HG03045 (cell line): ENCODE results near the gene KCTD16.

Source experiments
- ATAC-seq: cut with Tn5 transposase; IDR thresholded peaks from one replicate; pipeline ENCODE4 v1.9.1; 2021; ENCODE audit warnings: mild to moderate bottlenecking, moderate library complexity; ENCODE audit not compliant: unreplicated experiment

The KCTD16 gene

GRCh38 chr5:144393641-144394435, 223.2 kb downstream of the KCTD16 start:
- ATAC-seq = no peak

DNA sequence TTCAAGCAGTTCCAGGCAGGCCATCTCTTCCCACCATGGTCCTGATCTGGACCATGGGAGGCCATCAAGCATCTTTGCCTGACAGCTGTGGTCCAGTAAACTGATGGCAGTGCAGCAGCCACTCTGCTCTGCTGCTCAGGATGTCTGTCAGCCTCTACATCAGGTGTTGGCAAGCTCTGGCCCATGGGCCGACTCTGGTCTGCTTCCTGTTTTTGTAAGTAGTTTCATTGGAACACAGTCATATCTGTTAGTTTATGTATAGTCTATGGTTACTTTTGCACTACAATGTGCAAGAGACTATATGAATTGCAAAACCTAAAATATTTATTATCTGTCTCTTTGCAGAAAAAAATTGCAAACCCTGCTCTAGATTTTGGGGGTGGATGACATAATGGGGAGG, 225.0 kb downstream of the KCTD16 start:
- no peak for ATAC-seq

DNA sequence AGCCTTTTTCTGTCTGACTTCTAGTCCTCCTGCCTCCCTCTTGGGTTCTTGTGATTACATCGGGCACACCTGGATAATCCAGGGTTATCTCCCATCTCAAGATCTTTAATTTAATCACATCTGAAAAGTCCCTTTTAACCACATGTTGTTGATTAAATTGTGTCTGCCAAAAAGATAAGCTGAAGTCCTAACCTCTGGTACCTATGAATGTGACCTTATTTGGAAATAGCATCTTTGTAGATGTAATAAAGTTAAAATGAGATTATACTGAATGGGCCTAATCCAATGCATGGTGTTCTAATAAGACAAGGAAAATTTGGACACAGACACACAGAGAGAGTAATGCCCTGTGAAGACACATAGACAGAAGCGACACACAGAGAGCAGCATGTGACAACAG, 232.4 kb downstream of the KCTD16 start:
- ATAC-seq = no peak

DNA sequence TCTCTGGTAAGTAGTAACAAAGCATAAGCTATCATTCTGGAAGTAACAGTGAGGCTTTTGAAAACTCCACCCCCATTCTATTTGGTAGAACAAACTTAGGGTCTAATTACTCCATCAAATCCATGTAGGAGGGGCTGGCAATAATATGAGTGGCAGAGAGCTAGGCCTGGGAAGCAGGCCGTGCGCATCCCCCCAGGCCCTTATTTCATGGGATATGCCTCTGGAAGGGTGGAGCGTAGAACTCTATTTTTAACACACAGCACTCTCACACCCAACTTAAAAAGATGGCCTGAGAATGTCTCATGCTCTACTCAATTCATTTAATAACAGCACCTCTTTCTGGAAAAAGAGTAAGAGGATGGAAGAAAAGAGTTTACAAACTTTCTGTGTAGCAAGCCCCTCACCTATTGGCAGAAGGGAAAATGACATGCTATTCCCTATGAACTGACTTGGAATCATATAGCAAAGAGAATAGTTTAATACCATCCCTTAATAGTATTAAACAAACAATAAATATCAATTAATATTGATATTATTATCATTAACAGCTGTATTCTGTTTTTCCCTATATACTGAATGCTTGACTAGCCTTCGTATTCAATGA, 233.2 kb downstream of the KCTD16 start:
- no peak for ATAC-seq

- ATAC-seq = no peak
Measured at GRCh38 chr5:144404672-144405071, 234.0 kb downstream of the KCTD16 start.

GRCh38 chr5:144405991-144406390, 235.3 kb downstream of the KCTD16 start:
- ATAC-seq = no peak

DNA sequence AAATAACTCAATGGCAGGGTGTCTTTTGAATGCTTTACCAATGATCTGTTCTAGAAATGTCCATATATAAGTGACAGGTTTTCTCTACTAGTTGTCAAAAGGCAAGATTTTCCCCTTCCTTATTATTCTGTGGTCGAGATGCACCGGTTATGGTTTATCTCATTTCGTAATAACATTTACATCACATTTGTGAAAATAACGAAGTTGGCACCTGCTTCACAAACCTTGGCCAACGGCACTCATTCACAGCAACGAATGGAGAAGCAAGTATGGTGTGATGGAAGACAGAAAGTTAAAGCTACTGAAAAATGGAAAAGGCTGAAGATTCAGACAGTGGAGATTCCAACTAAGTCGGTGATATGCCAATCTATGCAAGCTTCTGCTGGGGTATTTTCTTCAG, 235.8 kb downstream of the KCTD16 start:
- ATAC-seq = no peak

GRCh38 chr5:144414202-144415029, 243.7 kb downstream of the KCTD16 start:
- no peak for ATAC-seq

- ATAC-seq = no peak
Measured at GRCh38 chr5:144416196-144416595, 245.5 kb downstream of the KCTD16 start.

DNA sequence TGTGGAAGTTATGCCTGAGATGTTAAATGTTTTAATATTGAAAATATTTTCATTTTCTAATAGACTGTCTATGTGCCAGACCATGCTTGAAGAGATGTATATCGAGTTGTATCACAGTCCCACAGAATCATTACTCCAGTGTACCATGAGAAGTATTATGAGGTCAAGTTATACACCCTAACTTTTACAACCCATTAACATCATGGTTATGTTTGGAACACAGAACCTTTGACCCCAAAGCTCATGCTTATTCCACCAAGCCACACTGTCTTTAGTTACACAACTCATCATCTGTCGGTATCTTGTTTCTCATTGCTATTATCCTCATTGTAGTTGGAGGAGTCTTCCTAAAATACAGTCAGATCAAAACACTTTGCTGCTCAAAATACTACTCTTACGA, 248.0 kb downstream of the KCTD16 start:
- no peak for ATAC-seq

DNA sequence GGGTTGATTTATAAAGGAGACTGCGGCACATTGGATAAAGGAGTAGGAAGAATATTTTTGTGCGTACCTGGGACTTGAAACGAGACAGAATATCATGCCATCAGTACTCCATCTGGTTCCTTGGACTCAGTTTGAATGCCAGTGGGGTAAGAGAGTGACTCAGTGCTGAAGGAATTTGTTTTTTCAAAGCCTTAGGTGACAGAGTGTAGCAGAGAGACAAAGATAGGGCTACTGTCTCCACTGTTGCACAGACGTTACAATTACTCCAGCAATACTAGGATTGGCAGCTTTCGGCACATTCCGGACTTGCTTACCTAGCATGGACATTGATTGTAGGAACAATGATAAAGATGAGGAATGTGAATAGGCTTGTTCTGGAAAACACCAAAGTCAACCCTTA, 250.7 kb downstream of the KCTD16 start:
- no peak for ATAC-seq

GRCh38 chr5:144422018-144422727, 251.5 kb downstream of the KCTD16 start:
- no peak for ATAC-seq

DNA sequence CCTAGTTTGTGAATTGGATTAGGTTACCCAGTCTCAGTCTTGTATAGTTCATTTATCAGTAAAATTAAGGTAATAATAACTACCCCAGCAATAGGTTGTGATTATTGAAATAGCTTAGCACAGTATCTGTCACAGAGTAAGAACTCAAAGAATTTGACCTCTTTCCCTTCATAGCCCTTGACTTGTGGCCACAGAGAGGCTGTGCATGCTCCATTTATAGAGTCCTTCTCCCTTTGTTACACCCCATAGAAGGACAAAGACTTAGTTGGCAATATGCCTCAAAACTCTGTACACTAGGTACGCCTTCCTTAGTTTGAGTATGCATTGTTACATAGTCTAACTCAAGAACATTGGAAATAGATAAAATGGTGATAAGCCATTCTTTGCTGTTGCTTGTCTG, 257.2 kb downstream of the KCTD16 start:
- no peak for ATAC-seq

- no peak for ATAC-seq
Measured at GRCh38 chr5:144428326-144428725, 257.7 kb downstream of the KCTD16 start.

DNA sequence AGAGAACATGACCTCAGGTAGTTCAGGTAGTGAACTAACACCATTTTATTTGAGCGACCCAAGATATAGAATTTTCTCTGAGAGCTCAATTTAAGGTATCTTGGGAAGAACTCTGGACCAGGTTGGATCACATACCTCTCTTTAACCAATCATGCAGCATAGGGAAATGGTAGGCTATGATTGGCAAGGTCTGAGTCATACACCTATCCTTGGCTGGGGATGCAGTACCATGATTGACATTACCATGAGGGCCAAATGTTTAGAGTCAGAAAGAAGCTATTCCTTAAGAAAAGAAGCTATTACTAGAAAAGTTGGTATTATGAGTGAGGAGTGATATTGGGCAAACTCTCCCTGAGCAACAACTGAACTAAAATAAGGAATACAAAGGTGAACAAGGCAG, 258.7 kb downstream of the KCTD16 start:
- no peak for ATAC-seq

DNA sequence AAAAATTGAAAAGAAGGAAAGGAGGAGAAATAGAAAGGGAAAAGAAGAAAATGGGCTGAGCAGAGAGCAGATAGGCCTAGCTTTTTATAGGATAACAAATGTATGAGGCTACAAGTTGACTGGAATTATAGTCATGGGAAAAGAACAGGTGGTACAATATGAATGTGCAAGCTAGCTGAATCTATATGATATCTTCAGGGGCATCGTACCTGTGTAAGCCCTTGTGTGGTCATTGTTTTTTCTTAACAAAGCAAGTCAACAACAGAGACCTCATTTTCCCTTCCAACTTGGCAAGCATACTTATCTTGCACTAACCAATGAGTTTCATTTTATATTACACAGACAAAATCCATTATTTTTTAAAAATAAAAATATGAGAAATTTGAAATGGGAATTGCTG, 259.2 kb downstream of the KCTD16 start:
- ATAC-seq = no peak

DNA sequence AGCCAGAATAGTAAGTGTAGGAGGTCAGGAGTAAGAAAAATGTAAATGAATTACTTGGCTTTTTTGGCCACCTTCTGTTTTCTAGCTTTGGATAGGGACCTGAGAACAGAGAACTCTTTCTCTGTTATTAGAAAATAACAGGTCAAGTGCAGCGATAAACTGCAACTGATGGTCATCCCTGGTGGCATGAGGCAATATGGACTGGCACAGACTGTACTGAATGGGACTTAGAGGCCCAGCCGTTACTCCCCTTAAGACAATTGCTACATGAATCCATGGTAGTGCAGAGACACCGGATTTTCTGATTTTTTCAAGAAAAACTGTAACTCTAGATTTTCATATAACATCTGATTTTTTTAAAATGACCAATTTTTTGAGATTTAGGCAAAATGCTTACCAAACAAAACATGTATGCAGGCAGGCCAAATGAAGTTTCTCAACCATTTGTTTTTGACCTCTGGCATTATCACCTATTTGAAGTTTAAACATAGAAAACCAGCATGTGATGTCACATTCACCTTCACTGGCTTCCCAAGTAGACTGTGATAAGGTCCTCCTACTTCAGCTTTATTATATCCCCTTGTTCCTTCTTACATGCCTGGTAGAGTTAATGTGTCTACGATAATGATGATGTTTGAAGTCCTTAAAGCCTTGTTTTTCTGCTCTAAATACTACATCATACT, 262.6 kb downstream of the KCTD16 start:
- ATAC-seq = no peak

DNA sequence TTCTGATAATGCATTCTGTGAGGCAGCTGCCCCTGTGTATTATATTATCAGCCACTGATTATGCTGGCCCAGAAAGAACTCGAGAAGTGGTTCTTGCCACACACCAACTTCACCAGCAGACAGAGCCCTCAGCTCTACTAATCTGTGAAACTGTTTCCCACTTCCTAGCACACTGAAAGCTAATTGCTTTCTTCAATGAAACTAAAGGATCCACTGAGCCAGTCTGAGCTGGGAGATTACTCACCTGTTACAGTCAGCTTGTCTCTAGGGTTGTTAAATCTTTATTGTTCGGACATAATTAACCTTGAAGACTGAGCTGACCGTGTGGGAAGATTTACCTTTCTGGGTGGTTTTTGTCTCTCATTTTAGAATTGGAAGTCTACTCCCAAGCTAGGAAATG, 263.2 kb downstream of the KCTD16 start:
- no peak for ATAC-seq

- ATAC-seq = no peak
Measured at GRCh38 chr5:144436007-144436406, 265.3 kb downstream of the KCTD16 start.

DNA sequence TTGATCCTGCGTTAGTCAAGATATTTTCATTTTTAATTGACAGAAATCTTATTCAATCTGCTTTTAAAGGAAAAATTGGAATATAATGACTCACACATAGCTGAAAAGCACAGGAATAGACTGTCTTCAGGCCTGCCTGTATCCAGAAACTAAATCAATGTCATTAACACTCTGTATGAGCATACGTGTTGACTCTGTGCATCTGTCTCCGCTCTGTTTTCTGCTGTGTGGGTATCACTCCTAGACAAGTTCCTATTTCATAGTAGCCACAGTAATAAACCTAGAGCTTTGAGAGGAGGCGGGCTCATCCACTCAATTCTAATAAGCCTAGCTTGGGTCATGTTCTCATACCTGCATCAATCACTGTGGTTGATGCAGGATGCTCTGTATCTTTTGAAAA, 267.6 kb downstream of the KCTD16 start:
- ATAC-seq = no peak

GRCh38 chr5:144448457-144448856, 277.8 kb downstream of the KCTD16 start:
- no peak for ATAC-seq
